Activated CD4-positive, alpha-beta T cell treated with anti-CD3 and anti-CD28 coated beads, Interleukin-2, amount 50 U/mL, for 1 hour (primary cell): ENCODE measurements around the gene ST6GAL1.

Source experiments
- DNase-seq: peaks from one replicate; pipeline ENCODE4 v3.0.0-alpha.2; 2020

Gene ST6GAL1

GRCh38 chr3:187085021-187085666 lies 154.8 kb downstream of the ST6GAL1 start:
- no peak for DNase-seq

- no peak for DNase-seq
Measured at GRCh38 chr3:187085933-187086332, 155.6 kb downstream of the ST6GAL1 start.

- no peak for DNase-seq
Measured at GRCh38 chr3:187086831-187087230, 156.5 kb downstream of the ST6GAL1 start.

DNA sequence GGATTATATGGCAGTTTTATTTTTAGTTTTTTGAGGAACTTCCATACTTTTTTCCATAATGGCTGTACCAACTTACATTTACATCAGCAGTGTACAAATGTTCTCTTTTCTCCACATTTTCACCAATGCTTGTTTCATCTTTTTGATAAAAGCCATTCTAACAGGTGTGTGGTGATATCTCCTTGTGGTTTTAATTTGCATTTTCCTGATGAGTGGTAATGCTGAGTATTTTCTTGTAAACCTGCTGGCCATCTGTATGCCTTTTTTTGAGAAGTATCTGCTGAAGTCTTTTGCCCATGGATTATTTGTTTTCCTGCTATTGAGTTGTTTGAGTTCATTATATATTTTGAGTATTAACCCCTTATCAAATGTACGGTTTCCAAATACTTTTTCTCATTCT lies 158.4 kb downstream of the ST6GAL1 start:
- DNase-seq = no peak

DNA sequence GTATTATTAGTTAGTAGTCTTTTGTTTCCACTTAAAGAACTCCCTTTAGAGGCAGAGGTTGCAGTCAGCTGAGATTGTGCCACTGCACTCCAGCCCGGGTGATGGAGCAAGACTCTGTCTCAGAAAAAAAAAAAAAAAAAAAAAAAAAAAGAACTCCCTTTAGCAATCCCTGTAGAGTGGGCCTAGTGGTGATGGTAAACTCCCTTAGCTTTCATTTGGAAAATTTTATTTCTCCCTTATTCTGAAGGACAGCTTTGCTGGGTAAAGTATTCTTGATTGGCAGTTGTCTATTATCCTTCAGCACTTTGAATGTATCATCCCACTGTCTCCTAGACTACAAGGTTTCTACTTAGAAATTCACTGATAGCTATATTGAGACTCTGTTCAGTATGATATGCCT lies 163.0 kb downstream of the ST6GAL1 start:
- DNase-seq = no peak

GRCh38 chr3:187098923-187099512 lies 168.7 kb downstream of the ST6GAL1 start:
- no peak for DNase-seq

GRCh38 chr3:187101184-187102072 lies 171.1 kb downstream of the ST6GAL1 start:
- DNase-seq = peak; percentile 54

- no peak for DNase-seq
Measured at GRCh38 chr3:187102073-187102634, 171.8 kb downstream of the ST6GAL1 start.

GRCh38 chr3:187103251-187103650 lies 172.9 kb downstream of the ST6GAL1 start:
- no peak for DNase-seq

DNA sequence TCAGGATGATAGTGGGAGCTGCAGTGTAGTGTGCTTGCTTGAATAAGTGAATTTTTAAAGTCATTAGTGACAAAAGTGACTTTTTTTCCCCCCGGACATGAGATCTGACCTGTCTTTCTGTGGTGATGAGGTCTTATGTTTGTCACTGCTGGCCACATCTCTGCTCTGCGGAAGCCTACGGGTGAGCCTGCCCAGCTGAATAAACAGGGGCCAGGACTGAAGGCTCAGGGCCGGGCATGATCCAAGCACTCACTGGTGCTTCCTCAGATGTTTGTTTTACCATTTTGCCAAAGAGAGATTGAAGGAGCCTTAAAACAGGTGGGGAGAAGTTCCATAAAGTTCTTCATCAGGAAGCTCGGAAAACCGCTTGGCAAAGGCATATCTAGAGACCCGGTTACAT lies 174.0 kb downstream of the ST6GAL1 start:
- no peak for DNase-seq

- DNase-seq = no peak
Measured at GRCh38 chr3:187104933-187105332, 174.6 kb downstream of the ST6GAL1 start.

DNA sequence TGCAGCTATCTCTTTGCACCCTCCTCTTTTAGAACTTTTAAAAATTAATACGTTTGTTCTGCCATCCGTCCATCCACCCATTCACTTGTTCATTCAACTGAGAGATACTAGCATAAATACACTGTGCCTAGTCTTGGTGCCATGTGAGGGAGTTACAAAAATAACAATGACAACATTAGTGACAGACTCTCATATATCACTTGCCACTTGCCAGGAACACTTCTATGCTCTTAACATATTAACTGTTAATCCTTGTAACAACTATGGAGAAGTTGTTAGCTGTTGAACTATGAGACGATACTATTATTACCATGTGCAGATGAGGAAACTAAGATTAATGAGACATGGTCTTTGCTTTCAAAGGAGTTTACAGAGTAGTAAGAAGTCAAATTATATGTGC lies 175.4 kb downstream of the ST6GAL1 start:
- DNase-seq = no peak

DNA sequence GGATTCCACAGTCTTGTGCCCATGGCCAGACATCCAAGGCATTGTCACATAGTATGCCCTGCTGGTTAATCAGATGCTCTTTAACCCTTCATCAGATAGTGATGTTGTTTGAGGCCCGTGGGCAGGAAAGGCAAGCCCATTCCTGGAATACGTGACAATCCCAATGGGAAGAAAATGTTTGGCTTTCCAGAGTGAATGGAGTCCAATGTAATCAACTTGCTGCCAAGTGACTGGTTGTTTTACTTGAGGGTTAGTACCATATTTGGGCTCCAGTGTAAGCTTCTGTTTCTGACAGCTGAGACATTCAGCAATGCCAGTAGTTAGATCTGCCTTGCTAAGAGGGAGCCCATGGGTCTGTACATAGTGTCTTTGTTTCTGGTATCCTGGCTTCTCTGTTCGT lies 177.7 kb downstream of the ST6GAL1 start:
- no peak for DNase-seq

- DNase-seq = no peak
Measured at GRCh38 chr3:187110156-187110555, 179.8 kb downstream of the ST6GAL1 start.

DNA sequence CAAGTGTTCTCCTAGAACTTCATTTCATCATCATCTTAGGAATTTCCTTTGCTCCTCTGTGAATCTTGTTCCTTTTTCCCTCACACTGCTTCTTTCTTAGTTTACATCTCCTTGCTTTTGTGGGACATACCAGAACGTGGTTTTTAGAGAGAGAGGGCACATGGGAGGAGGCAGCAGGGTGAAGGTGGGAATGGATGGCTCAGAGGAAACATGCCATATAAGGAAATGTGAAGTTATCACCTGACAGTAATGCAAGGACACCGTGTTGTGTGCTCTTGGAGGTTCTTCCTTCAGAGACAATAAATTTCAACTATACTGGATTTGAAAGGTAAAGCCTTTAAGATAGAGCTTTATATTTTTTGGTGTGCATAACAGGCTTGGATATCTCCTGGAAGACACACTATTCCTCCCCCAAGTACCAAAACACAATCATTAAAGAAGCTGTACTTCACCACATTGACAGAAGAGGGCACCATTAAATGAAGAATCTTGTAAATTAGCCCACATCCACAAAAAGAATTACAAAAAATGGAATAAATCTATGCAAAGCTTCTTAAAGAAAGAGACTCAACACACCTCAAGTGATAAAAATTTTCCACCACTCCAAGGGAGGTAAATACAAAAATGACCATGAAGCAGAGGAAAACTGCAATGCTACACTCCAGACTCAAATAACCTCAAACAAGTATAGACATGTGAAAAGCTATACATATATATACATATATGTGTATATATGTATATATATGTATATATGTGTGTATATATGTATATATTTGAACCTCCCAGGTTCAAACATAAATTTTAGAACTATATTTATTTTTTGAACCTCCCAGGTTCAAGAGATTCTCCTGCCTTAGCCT lies 182.8 kb downstream of the ST6GAL1 start:
- no peak for DNase-seq

DNA sequence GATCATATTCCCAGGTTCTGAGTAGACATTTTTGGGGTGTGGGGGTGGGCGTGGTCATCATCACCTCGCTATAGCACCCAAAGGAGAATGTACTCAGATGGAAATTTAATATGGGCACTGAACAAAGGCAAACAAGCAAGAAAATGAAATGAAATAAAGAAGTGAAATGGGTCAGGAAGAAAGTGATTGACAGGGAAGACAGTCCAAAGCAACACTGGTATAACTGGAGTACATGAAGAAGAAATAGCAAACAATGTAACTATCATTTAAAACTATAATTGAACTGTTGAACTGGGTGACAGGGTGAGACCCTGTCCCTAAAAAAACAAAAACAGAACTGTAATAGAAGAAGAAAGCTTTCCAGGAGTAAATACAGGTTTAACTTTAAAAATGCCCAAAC lies 184.2 kb downstream of the ST6GAL1 start:
- DNase-seq = no peak

GRCh38 chr3:187120326-187120725 lies 190.0 kb downstream of the ST6GAL1 start:
- no peak for DNase-seq

- DNase-seq = no peak
Measured at GRCh38 chr3:187122261-187122660, 191.9 kb downstream of the ST6GAL1 start.

GRCh38 chr3:187125319-187126031 lies 195.1 kb downstream of the ST6GAL1 start:
- DNase-seq = no peak
